T-helper 22 cell (primary cell): Measurements from ENCODE around the gene AKIP1.
"Not testable (repeated sequence)": the region's sequence is repeated elsewhere in the genome, so short reads cannot be mapped to it uniquely, and the experiment has no call there.

Source experiments
- DNase-seq: peaks from one replicate; pipeline ENCODE4 v3.0.0-alpha.2; 2020; ENCODE audit warnings: low read depth

The AKIP1 gene

GRCh38 chr11:8917157-8917825 is 6.3 kb downstream of the AKIP1 start:
- DNase-seq, result no peak

- no peak for DNase-seq
These were observed 11.7 kb downstream of the AKIP1 start for GRCh38 chr11:8922691-8923090.

- no peak for DNase-seq
These were observed 14.7 kb downstream of the AKIP1 start for GRCh38 chr11:8925711-8926110.

GRCh38 chr11:8926236-8926635 is 15.2 kb downstream of the AKIP1 start:
- DNase-seq, result no peak

GRCh38 chr11:8927233-8927632 is 16.2 kb downstream of the AKIP1 start:
- no peak for DNase-seq

- DNase-seq, result no peak
These were observed 17.2 kb downstream of the AKIP1 start for GRCh38 chr11:8928205-8928604.

- no peak for DNase-seq
These were observed 18.1 kb downstream of the AKIP1 start for GRCh38 chr11:8928981-8929615.

GRCh38 chr11:8930456-8931175 is 19.6 kb downstream of the AKIP1 start:
- DNase-seq, result no peak

- DNase-seq, result no peak
These were observed 21.7 kb downstream of the AKIP1 start, which contains the start of gene C11orf16 for GRCh38 chr11:8932564-8933180. Gene C11orf16 (minus strand): TSS chr11:8932947. CDS start chr11:8932308, 639 bp downstream.

GRCh38 chr11:8933931-8934330 is 22.9 kb downstream of the AKIP1 start:
- DNase-seq, result no peak

GRCh38 chr11:8934742-8935488 is 23.9 kb downstream of the AKIP1 start:
- DNase-seq, result no peak

GRCh38 chr11:8935789-8936188 is 24.8 kb downstream of the AKIP1 start:
- DNase-seq, result not testable (repeated sequence)

- DNase-seq, result no peak
These were observed 26.2 kb downstream of the AKIP1 start for GRCh38 chr11:8937159-8937558.

GRCh38 chr11:8937659-8938058 is 26.7 kb downstream of the AKIP1 start:
- DNase-seq, result no peak

- no peak for DNase-seq
These were observed 30.5 kb downstream of the AKIP1 start for GRCh38 chr11:8941341-8942103.

- no peak for DNase-seq
These were observed 31.6 kb downstream of the AKIP1 start, which contains the start of gene ASCL3 for GRCh38 chr11:8942518-8943066. Gene ASCL3 (minus strand): TSS chr11:8943016. CDS start chr11:8938161, 4,855 bp downstream.

GRCh38 chr11:8947230-8947943 is 36.4 kb downstream of the AKIP1 start:
- DNase-seq, result no peak

- DNase-seq, result no peak
These were observed 37.9 kb downstream of the AKIP1 start for GRCh38 chr11:8948886-8949285.

- no peak for DNase-seq
These were observed 45.9 kb downstream of the AKIP1 start for GRCh38 chr11:8956860-8957259.

- DNase-seq, result no peak
These were observed 48.7 kb downstream of the AKIP1 start for GRCh38 chr11:8959546-8960166.
